Activated naive CD4-positive, alpha-beta T cell treated with anti-CD3 and anti-CD28 coated beads, Interleukin-2, amount 10 ng/mL, durations not matched to agents 7 days and 5 days (primary cell): ENCODE data around the gene PKD1.
"Not testable (repeated sequence)": the region's sequence is repeated elsewhere in the genome, so short reads cannot be mapped to it uniquely, and the experiment has no call there.

Experiments used
- CTCF ChIA-PET: fragments of 350-600 bp; sonication (Branson Sonifier 250); formaldehyde crosslinking; loops from one replicate; lab custom pipeline; 2021; ENCODE audit warnings: antibody characterized with exemption; lab: Charles Lee
- DNase-seq: peaks from one replicate; pipeline ENCODE4 v3.0.0-alpha.2; 2020
- H3K27ac Mint-ChIP-seq: one replicate; pipeline ENCODE4 v1.8.0; 2021; ENCODE audit warnings: mild to moderate bottlenecking, moderate library complexity, mixed read lengths
- H3K27me3 Mint-ChIP-seq: one replicate; pipeline ENCODE4 v1.8.0; 2021; ENCODE audit warnings: mild to moderate bottlenecking, mixed read lengths
- H3K36me3 Mint-ChIP-seq: one replicate; pipeline ENCODE4 v1.8.0; 2021; ENCODE audit warnings: mixed read lengths
- H3K4me1 Mint-ChIP-seq: one replicate; pipeline ENCODE4 v1.8.0; 2021; ENCODE audit warnings: mixed read lengths
- H3K4me3 Mint-ChIP-seq: one replicate; pipeline ENCODE4 v1.8.0; 2021; ENCODE audit warnings: mild to moderate bottlenecking, moderate library complexity, mixed read lengths
- H3K9me3 Mint-ChIP-seq: one replicate; pipeline ENCODE4 v1.8.0; 2021; ENCODE audit warnings: mixed read lengths

The PKD1 gene

DNA sequence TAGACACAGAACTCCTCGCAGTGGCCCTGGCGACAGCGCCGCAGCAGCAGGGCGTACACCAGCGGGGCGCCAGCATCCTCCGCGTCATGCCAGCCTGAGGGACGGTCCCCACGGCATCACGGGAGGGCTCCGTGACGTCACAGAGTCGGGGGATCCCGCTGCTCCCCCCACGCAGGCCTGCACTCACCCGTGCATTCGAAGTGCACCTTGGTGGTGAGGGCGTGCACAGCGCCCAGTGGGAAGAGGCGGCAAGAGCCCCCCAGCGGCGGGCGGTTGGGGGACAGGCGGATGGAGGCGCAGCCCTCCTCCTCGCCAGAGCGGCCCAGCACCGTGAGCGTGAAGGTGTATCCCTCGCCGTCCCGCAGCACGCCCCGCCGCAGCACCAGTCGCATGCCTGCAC lies 29.5 kb downstream of the PKD1 start:
- H3K36me3 Mint-ChIP-seq, H3K9me3 Mint-ChIP-seq, H3K4me3 Mint-ChIP-seq, DNase-seq, CTCF ChIA-PET, H3K27ac Mint-ChIP-seq, H3K27me3 Mint-ChIP-seq, H3K4me1 Mint-ChIP-seq: not testable (repeated sequence)

DNA sequence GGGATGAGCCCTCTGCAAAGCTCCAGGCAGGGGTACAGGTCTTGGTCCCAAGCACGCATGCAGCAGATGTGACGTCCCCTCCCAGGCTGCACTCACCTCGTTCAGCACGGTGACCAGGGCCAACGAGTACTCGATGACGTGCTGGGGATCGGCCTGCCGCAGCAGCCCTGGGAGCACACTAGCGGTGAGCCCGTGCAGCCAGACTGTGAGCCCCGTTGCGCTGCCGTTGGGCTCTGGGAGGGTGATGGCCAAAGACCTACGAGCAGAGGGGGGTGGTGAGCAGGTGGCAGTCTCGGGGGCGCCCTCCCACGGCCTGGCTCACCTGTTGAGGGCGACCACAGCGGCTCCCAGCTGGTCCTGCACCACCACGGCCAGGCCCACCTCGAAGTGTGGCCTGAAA lies 29.9 kb downstream of the PKD1 start:
- CTCF ChIA-PET, H3K4me1 Mint-ChIP-seq, H3K27ac Mint-ChIP-seq, H3K9me3 Mint-ChIP-seq, H3K36me3 Mint-ChIP-seq, H3K4me3 Mint-ChIP-seq, DNase-seq, H3K27me3 Mint-ChIP-seq: not testable (repeated sequence)

DNA sequence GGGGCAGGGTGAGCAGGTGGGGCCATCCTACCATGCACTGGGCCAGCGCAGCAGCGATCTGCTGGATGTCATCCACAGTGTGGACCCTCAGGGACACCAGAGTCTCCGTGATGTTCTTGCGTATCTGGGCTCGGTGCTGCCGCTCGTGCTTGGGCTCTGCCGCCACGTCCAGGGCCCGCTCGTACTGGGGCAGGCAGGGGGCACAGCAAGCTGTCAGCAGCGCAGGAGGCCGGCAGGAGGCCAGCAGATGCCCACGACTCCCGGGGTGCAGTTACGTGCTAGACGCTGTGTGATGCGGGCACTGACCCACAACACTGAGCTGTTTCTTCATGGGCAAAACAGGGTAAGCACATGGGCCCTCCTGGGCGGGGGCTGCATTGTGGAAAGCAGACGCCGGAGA lies 30.4 kb downstream of the PKD1 start:
- CTCF ChIA-PET, H3K27ac Mint-ChIP-seq, DNase-seq, H3K27me3 Mint-ChIP-seq, H3K9me3 Mint-ChIP-seq, H3K4me1 Mint-ChIP-seq, H3K4me3 Mint-ChIP-seq, H3K36me3 Mint-ChIP-seq: not testable (repeated sequence)

DNA sequence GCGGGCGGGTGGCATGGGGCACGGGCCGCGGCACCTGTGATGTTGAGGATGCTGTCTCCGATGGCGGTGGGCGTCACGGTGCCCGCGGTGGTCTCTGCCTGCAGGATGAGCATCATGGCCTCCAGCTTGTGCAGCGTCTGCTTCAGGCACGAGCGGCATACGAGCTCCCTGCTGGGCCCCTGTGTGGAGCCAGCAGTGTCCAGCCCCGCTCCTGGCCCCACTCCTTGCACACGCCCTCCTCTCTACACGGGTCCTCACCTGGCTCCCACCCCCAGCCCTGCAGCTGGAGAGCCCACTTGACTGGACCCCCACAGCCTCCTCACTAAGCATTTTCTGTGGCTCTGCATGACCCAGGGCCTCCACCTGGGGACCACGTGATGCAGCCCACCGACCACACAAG lies 31.2 kb downstream of the PKD1 start:
- H3K36me3 Mint-ChIP-seq, H3K4me1 Mint-ChIP-seq, CTCF ChIA-PET, H3K9me3 Mint-ChIP-seq, H3K27ac Mint-ChIP-seq, H3K27me3 Mint-ChIP-seq, DNase-seq, H3K4me3 Mint-ChIP-seq: not testable (repeated sequence)

DNA sequence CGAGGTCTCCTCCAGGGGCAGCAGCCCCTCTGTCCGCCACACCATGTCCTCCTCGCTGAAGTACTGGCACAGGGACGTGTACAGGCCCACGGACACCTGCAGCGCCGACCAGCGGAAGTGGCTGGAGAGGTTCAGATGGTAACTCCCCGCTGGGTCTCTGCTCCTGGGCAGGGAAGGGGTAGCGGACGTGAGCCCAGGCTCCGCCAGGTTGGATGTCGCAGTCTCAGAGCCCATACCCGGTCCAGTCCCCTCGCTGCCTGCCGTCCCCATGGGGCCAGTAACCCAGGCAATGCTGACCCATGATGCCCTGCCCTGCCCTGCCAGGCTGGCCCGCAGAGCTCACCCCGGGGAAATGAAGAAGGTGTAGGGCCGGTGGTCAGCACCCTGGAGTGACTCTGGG lies 33.2 kb downstream of the PKD1 start:
- no peak overlapping the region for H3K27ac Mint-ChIP-seq
- no peak overlapping the region for H3K4me3 Mint-ChIP-seq
- H3K27me3 Mint-ChIP-seq, result no peaks in the 10 kb centered on the region
- CTCF ChIA-PET, result no interaction called here
- DNase-seq, result no peak
- no peaks in the 10 kb centered on the region for H3K4me1 Mint-ChIP-seq
- H3K36me3 Mint-ChIP-seq, result peaks cover 8% of the 10 kb centered on the region
- H3K9me3 Mint-ChIP-seq, result no peaks in the 10 kb centered on the region

DNA sequence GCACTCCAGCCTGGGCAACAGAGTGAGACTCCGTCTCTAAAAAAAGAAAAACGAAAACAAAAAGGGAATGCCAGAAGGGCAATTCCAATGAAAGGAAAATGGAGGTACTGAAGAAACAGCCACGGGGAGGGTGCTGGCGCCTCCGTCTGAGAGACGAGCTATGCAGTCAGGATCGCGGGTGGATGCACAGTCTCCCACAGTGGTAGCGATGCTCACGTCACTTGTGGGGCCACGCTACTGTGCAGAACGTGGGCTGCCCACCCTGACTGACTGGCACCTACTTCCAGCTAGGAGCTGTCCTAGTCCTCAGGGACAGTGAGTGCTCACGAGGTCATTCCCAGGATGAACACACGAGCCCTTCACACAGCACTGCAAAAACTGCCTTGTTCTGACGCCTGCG lies 34.1 kb downstream of the PKD1 start:
- H3K4me1 Mint-ChIP-seq, H3K27me3 Mint-ChIP-seq, CTCF ChIA-PET, H3K36me3 Mint-ChIP-seq, H3K9me3 Mint-ChIP-seq, H3K27ac Mint-ChIP-seq, H3K4me3 Mint-ChIP-seq, DNase-seq: not testable (repeated sequence)

DNA sequence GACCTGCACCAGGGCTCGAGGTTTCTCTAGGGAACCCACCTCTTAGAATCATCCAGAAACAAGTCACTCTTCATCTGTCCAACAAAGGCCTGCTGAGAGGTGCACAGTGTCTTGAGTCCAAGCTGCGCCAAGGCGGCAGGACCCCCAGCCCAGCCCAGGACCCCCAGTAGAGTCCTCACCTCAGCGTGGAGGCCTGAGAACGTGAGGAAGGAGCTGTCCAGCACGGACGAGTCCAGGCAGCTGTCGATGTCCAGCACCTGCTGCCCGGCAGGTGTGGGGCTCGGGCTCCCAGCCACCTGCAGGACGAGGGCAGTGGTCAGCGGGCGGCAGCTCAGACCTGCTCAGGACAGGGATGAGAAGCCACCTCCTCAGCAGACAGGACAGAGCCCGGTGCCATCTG lies 38.0 kb downstream of the PKD1 start:
- H3K4me1 Mint-ChIP-seq, CTCF ChIA-PET, H3K4me3 Mint-ChIP-seq, H3K9me3 Mint-ChIP-seq, H3K27ac Mint-ChIP-seq, DNase-seq, H3K36me3 Mint-ChIP-seq, H3K27me3 Mint-ChIP-seq: not testable (repeated sequence)

DNA sequence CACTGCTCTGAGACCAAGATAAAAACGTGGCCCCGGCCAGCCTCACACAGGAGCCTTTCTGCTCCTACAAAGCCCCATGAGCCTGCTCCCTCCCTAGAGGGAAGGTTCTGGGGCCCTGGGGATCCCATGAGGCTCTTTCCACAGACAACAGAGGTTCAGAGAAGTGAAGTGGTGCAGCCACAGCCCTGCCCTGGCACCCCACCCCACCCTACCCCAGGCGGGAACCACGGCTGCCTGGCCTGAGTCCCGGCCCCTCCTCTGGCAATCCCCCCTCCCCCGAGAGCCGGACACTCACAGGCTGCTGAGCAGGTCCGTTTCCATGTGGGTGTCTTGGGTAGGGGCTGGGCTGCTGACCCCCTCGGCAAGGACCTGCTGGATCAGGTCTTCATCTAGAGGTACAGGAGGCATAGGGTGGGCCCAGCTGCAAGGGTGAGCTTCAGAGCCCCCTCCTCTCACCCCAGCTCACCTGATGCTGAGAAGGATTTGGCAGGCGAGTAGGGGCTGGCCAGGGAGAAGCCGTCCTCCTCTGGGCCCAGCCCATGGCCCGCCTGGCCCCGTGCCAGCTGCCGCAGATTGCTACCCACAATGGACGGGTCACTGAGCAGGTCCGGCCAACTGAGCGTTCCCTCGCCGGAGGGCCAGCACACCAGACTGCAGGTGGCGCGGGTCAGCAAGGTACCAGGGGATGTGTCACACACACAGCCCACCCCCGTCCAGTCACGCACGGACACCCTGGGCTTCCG lies 38.7 kb downstream of the PKD1 start:
- Mint-ChIP-seq H3K4me1 (no peaks in the 10 kb centered on the region), H3K27ac (no peak overlapping the region), H3K36me3 (peaks cover 7% of the 10 kb centered on the region), H3K4me3 (no peak overlapping the region), H3K9me3 (no peaks in the 10 kb centered on the region), H3K27me3 (no peaks in the 10 kb centered on the region)
- no peak for DNase-seq
- CTCF ChIA-PET, result no interaction called here

DNA sequence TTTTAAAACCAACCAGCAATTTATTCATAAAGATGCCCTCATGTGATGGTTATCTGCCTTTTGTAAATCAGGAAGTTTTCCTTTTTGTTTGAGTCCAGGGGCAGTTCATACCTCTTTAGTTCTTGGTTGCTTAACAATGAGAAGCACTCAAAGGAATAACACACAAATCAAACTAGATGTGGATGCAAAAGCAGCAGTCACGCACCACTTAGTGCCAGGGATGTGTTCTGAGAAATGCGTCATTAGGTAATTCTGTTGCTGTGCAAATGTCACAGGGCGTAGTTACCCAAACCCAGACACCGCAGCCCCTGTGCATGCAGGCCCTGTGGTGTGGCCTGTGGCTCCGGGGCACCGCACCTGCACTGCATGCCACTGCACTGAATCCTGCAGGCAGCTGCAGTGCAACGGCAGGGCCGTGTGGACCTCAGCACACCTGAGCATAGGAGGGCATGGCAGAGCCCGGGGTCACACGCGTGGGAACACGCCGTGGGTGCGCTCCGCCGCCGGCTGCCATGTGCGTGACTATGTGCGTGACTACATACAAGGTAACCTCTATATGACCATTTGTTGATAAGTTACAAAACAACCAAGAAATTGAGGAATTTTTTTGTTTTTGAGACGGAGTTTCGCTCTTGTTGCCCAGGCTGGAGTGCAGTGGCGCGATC lies 39.6 kb downstream of the PKD1 start:
- CTCF ChIA-PET, result no interaction called here
- peaks cover 2% of the 10 kb centered on the region for H3K36me3 Mint-ChIP-seq

DNA sequence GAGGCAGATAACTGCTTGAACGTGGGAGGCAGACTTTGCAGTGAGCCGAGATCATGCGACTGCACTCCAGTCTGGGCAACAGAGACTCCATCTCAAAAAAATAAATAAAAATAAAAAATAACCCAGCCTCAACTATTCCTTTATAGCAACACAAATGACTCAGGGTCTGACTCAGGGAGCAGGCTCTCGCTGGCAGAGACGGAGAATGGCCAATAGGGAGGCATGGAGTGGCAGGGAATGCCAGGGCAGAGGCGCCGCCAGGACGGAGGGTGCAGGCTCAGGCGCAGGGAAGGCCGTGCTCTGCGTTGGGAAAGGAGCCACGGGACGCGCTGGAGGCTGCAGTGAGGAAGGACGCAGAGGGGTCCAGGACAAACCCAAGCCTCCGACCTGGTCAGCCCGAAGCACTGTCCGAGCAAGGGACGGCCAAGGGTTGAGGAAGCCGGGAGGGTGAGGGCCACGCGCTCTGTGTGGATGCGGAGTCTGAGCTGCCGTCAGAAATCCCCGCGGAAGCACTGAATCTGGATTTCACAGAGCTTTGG lies 40.3 kb downstream of the PKD1 start:
- Mint-ChIP-seq H3K4me1 (no peaks in the 10 kb centered on the region), H3K27me3 (no peaks in the 10 kb centered on the region), H3K4me3 (no peak overlapping the region), H3K9me3 (no peaks in the 10 kb centered on the region), H3K36me3 (peaks cover 5% of the 10 kb centered on the region), H3K27ac (no peak overlapping the region)
- no peak for DNase-seq
- CTCF ChIA-PET, result no interaction called here

More for the DNA sequence above, 39.6 kb downstream of the PKD1 start:
- no peak for DNase-seq
- no peak overlapping the region for H3K4me3 Mint-ChIP-seq
- no peaks in the 10 kb centered on the region for H3K27me3 Mint-ChIP-seq
- H3K9me3 Mint-ChIP-seq, result no peaks in the 10 kb centered on the region
- no peak overlapping the region for H3K27ac Mint-ChIP-seq
- H3K4me1 Mint-ChIP-seq, result no peaks in the 10 kb centered on the region

DNA sequence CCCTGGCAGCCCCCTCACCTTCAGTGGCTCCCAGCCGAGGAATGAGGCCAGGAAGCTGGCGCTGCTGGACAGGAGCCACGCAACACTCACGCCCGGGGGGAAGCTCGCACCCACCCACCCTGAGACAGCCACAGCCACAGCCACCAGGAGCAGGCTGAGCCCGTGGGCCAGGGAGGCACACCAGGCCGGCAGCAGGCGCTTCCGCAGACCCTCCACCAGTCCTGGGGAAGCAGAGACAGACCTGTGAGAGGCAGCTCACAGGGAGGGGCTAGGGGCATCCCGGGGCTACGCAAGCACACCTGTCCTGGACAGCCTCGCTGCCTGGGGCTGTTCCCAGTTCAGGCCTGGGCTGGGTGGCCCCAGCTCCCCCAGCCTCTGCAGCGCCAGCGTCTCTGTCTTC lies 41.9 kb downstream of the PKD1 start:
- H3K36me3 Mint-ChIP-seq, result peaks cover 5% of the 10 kb centered on the region
- DNase-seq, result no peak
- H3K27ac Mint-ChIP-seq, result no peak overlapping the region
- no peaks in the 10 kb centered on the region for H3K4me1 Mint-ChIP-seq
- H3K27me3 Mint-ChIP-seq, result no peaks in the 10 kb centered on the region
- H3K4me3 Mint-ChIP-seq, result no peak overlapping the region
- CTCF ChIA-PET, result no interaction called here
- no peaks in the 10 kb centered on the region for H3K9me3 Mint-ChIP-seq

DNA sequence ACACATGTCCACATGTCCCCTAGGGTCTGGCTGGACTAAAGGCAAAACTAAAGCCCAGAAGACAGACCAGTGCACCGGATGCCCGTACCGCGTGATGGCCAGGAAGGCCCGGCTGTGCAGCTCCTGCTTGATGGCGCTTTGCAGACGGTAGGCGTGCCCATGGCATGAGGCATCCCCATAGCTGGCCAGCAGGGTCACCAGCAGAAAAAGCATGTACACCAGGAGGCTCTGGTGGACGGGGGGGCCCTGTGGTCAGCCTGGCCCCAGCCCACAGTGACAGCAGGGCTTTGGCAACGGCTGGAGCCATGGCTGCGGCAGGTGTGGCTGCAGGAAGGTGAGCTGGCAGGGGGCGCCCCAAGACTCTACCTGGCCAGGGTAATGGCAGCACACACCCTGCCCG lies 42.8 kb downstream of the PKD1 start:
- Mint-ChIP-seq H3K27me3 (no peaks in the 10 kb centered on the region), H3K9me3 (no peaks in the 10 kb centered on the region), H3K27ac (no peak overlapping the region), H3K4me1 (no peaks in the 10 kb centered on the region), H3K4me3 (no peak overlapping the region), H3K36me3 (peaks cover 5% of the 10 kb centered on the region)
- no peak for DNase-seq
- CTCF ChIA-PET, result no interaction called here

DNA sequence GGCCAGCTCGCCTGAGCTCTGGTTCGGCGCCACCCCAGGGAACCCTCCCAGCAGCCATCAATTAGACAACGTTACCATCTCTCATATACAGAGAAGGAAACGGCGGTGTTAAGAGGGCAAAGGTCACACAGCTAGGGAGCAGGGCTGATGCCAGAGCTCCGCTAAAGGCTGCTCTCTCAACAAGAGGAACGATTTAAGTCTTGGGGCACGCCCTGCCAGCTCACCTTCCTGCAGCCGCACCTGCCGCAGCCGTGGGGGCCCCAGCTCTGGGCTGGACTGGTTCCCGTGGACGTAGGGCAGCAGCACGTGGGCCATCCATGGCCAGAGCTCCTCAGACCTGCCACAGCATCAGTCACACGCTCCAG lies 43.5 kb downstream of the PKD1 start:
- DNase-seq, result no peak
- H3K9me3 Mint-ChIP-seq, result no peaks in the 10 kb centered on the region
- H3K4me3 Mint-ChIP-seq, result no peak overlapping the region
- no peak overlapping the region for H3K27ac Mint-ChIP-seq
- H3K36me3 Mint-ChIP-seq, result peaks cover 8% of the 10 kb centered on the region
- H3K4me1 Mint-ChIP-seq, result no peaks in the 10 kb centered on the region
- H3K27me3 Mint-ChIP-seq, result no peaks in the 10 kb centered on the region
- CTCF ChIA-PET, result no interaction called here

DNA sequence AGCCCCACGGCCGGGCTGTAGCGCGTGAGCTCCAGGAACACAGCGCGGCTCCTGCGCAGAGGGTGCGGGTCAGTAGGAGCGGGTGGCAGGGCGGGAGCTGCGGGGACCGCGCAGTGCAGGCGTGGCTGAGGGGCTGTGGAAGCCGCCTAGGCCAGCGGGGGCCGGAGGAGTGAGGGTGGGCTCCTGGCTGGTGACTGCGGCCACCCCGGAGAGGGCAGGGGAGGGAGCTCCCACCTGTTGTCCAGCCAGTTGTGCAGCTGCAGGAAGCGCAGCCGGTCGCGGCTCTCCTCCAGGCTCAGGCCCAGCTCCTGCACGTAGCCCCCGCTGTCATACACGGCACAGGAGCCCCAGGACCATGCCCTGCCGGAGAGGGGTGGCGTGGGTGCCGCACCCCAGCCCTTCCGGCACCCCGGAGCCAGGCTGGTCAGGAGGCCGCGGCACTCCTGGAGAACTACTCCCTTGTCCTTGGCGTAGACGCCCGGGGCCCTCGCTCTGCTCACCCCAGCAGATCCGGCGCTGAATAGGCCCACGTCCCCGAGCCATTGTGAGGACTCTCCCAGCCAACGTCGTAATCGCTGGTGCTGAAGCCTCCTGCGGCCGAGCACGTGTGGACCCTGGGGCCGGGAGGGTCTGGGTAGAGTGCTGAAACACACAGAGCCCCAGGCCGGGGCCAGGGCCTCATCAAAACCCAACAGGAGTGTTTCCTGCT lies 44.0 kb downstream of the PKD1 start:
- H3K27ac Mint-ChIP-seq, result no peak overlapping the region
- no peak for DNase-seq
- H3K4me1 Mint-ChIP-seq, result no peaks in the 10 kb centered on the region
- H3K36me3 Mint-ChIP-seq, result peaks cover 8% of the 10 kb centered on the region
- CTCF ChIA-PET, result no interaction called here
- no peaks in the 10 kb centered on the region for H3K9me3 Mint-ChIP-seq
- no peaks in the 10 kb centered on the region for H3K27me3 Mint-ChIP-seq
- H3K4me3 Mint-ChIP-seq, result no peak overlapping the region
